Parathyroid adenoma (tissue), 2 donors: ENCODE data around the gene RNF10.

Experiments
- H2AFZ ChIP-seq: fragments of 300-600 bp; sonication (generic); one replicate; pipeline ENCODE4 v1.7.0; 2017; ENCODE audit warnings: antibody characterized with exemption, mild to moderate bottlenecking
- H3K27ac ChIP-seq: fragments of 300-600 bp; sonication (generic); one replicate; pipeline ENCODE4 v1.7.0; 2017
- H3K27me3 ChIP-seq: fragments of 300-600 bp; sonication (generic); one replicate; pipeline ENCODE4 v1.7.0; 2017; ENCODE audit warnings: low read length; ENCODE audit not compliant: control insufficient read depth, insufficient read depth
- H3K36me3 ChIP-seq: fragments of 300-600 bp; sonication (generic); one replicate; pipeline ENCODE4 v1.7.0; 2017; ENCODE audit warnings: low read length; ENCODE audit not compliant: control insufficient read depth, insufficient read depth
- H3K4me1 ChIP-seq: fragments of 300-600 bp; sonication (generic); one replicate; pipeline ENCODE4 v1.7.0; 2017; ENCODE audit warnings: control low read depth
- H3K4me2 ChIP-seq: fragments of 300-600 bp; sonication (generic); one replicate; pipeline ENCODE4 v1.7.0; 2017; ENCODE audit warnings: low read length
- H3K4me3 ChIP-seq: fragments of 300-600 bp; sonication (generic); one replicate; pipeline ENCODE4 v1.7.0; 2017; ENCODE audit warnings: low read depth, low read length
- H3K79me2 ChIP-seq: fragments of 300-600 bp; sonication (generic); one replicate; pipeline ENCODE4 v1.7.0; 2017; ENCODE audit warnings: control low read depth
- H3K9ac ChIP-seq: fragments of 300-600 bp; sonication (generic); one replicate; pipeline ENCODE4 v1.7.0; 2017; ENCODE audit warnings: mild to moderate bottlenecking
- H3K9me3 ChIP-seq: fragments of 300-600 bp; sonication (generic); one replicate; pipeline ENCODE4 v1.7.0; 2017; ENCODE audit warnings: low read length; ENCODE audit not compliant: control insufficient read depth
- CTCF ChIP-seq: fragments of 300-600 bp; sonication (generic); IDR thresholded peaks from one replicate; pipeline ENCODE4 v1.7.0; 2017; ENCODE audit warnings: antibody characterized with exemption, mild to moderate bottlenecking
- donor health status: primary hyperparathyroidism.

RNF10 gene

GRCh38 chr12:120496413-120497340 lies 37.5 kb upstream of the RNF10 start:
- peak overlapping the region; percentile 78 for H3K4me2 ChIP-seq
- H3K4me1 ChIP-seq = no peaks in the 10 kb centered on the region
- peak overlapping the region; percentile 81 for H2AFZ ChIP-seq
- H3K4me3 ChIP-seq = peak overlapping the region; percentile 89
- H3K79me2 ChIP-seq = no peaks in the 10 kb centered on the region
- H3K36me3 ChIP-seq = no peaks in the 10 kb centered on the region
- H3K27ac ChIP-seq = peak overlapping the region; percentile 79
- TF ChIP-seq CTCF = no peak
- H3K9me3 ChIP-seq = no peaks in the 10 kb centered on the region
- H3K9ac ChIP-seq = no peak overlapping the region
- no peaks in the 10 kb centered on the region for H3K27me3 ChIP-seq

DNA sequence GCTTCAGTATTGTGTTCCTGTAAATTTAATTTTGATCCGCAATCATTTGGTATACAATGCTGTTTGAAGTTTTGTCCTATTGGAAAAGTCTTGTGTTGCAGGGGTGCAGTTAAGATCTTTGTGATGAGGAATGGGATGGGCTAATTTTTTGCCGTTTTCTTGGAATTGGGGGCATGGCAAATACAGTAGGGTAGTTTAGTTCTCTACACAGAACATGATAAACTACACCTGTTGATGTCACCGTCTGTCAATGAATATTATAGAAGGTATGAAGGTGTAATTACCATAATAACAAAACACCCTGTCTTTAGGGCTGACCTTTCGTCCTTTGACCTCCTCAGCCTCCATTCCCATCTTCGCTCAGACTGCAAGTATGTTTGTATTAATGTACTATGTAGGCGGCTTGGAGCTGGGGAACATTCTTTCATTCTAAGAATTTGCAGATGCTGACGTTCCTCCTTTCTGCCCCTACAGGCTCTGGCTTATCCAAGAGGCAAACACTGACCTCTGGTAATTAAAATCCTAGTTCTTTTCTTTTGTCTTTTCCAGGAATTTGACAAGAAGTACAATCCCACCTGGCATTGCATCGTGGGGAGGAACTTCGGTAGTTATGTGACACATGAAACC lies 36.5 kb upstream of the RNF10 start:
- no peaks in the 10 kb centered on the region for H3K27me3 ChIP-seq
- H3K4me2 ChIP-seq = peak overlapping the region; percentile 78
- no peak overlapping the region for H3K9ac ChIP-seq
- no peaks in the 10 kb centered on the region for H3K9me3 ChIP-seq
- H2AFZ ChIP-seq = no peak overlapping the region
- TF ChIP-seq CTCF = no peak
- H3K4me1 ChIP-seq = no peaks in the 10 kb centered on the region
- H3K36me3 ChIP-seq = no peaks in the 10 kb centered on the region
- no peaks in the 10 kb centered on the region for H3K79me2 ChIP-seq
- no peak overlapping the region for H3K27ac ChIP-seq
- peak overlapping the region; percentile 89 for H3K4me3 ChIP-seq

DNA sequence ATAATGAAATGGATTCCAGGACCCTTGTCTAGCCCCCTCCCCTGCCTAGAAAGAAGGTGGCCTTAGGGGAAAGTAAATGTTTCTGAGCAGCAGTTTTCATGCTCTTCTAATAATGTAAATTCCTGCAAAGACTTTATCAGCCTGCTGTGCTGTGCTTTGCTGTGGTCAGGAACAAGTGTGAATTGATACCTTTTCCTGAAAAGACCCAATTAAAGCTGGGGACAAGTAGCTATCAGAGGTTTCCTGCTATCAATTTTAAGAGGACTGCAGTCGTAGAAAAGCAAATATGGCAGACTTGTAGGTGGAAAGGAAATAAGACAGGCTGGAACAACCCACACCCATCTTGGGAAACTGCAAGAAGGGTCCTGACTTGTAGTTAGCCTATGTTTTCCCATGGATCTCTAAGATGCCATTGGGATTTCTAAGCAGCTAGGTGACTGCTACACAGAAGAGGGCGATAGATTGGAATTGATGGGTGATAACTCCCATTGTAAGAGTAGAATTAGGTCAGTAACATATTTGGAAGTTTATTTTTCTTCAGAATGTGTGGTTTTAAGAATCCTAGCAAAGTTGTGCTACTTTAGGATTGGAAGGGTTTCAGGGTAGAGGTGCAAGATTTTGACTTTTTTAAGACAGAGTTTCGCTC lies 35.2 kb upstream of the RNF10 start:
- no peak for TF ChIP-seq CTCF
- Histone ChIP-seq H3K4me2 (no peak overlapping the region), H3K36me3 (no peaks in the 10 kb centered on the region), H3K27me3 (no peaks in the 10 kb centered on the region), H3K4me3 (no peak overlapping the region), H3K4me1 (no peaks in the 10 kb centered on the region), H2AFZ (no peak overlapping the region), H3K79me2 (no peaks in the 10 kb centered on the region), H3K9ac (no peak overlapping the region), H3K27ac (peak overlapping the region; percentile 13), H3K9me3 (no peaks in the 10 kb centered on the region)

DNA sequence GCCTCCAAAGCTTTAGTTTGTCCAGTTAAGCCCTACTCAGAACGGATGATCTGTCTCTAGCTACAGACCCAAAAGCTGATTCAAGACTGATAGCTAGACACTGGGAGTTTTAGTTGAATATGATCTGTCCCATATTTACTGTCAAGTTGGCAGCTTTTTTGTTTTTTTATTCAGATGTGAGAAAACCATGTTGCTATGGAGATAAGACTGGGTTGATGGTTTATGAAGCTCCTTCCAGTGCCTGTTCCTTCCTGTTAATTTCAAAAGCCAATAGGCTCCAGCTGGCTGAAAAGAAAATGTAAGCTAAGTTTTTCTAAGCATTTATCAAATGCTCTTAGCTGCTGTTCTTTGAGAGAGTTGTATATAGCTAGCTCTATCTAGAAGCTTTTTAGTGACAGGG lies 33.6 kb upstream of the RNF10 start:
- H3K9ac ChIP-seq = no peak overlapping the region
- H3K9me3 ChIP-seq = no peaks in the 10 kb centered on the region
- no peaks in the 10 kb centered on the region for H3K79me2 ChIP-seq
- no peak overlapping the region for H3K27ac ChIP-seq
- H3K4me1 ChIP-seq = no peaks in the 10 kb centered on the region
- H3K36me3 ChIP-seq = no peaks in the 10 kb centered on the region
- no peak overlapping the region for H3K4me3 ChIP-seq
- no peak overlapping the region for H2AFZ ChIP-seq
- TF ChIP-seq CTCF = no peak
- H3K4me2 ChIP-seq = no peak overlapping the region
- H3K27me3 ChIP-seq = no peaks in the 10 kb centered on the region
